T-helper 2 cell treated with Interferon-gamma antibody and Interleukin-4, amounts not matched to agents 100 ng/mL and 5 ng/mL, for 36 hours (primary cell): ENCODE measurements around the gene PDCD11. TPM values are rescaled to one million over a fixed set of nuclear protein-coding genes. Genes with fewer than 3 reads are reported as not detected.

Experiments used
- intact Hi-C: fragments of 100-400 bp; cut with micrococcal nuclease; formaldehyde crosslinking; loops from one replicate; pipeline ENCODE4 v1.15.1; 2023
- total RNA-seq: library from RNA; stranded (reverse); gene quantifications from 2 replicates; pipeline ENCODE4 v1.2.3, GENCODE V29; 2022

PDCD11 gene
- total RNA-seq, 1 donor from 2014 or later: 60.1 TPM

- intact Hi-C loops: no loop called here
These were observed 52.3 kb downstream of the PDCD11 start for GRCh38 chr10:103448746-103449145.

- intact Hi-C loops: loop anchor here (2.0 to 5.0 kb wide), 2 partner anchors 33 to 52 kb away; partner anchors contain the start of genes ATP5MK and PDCD11
These were observed 53.0 kb downstream of the PDCD11 start for GRCh38 chr10:103449208-103450144.

GRCh38 chr10:103450201-103450695, 53.8 kb downstream of the PDCD11 start:
- intact Hi-C loops: loop anchor here (2.0 to 5.0 kb wide), 2 partner anchors 33 to 53 kb away; partner anchors contain the start of genes ATP5MK and PDCD11

GRCh38 chr10:103451091-103451813, 54.8 kb downstream of the PDCD11 start:
- intact Hi-C loops: loop anchor here (2.0 to 5.0 kb wide), 2 partner anchors 32 to 54 kb away; partner anchors contain the start of genes ATP5MK and PDCD11

- intact Hi-C loops: loop anchor here (1.0 to 5.0 kb wide), 3 partner anchors 19 to 55 kb away; partner anchors contain the start of genes ATP5MK and PDCD11
These were observed 55.5 kb downstream of the PDCD11 start, which contains the start of gene CALHM2 for GRCh38 chr10:103451831-103452505. TSS of gene CALHM2 (minus strand) at chr10:103452370. CDS start at chr10:103449941, 2,429 bp downstream.

- intact Hi-C loops: loop anchor here (1.0 to 5.0 kb wide), 2 partner anchors 19 to 55 kb away; partner anchors contain the start of genes ATP5MK and PDCD11
These were observed 56.2 kb downstream of the PDCD11 start for GRCh38 chr10:103452506-103453230.

GRCh38 chr10:103454026-103454425, 57.6 kb downstream of the PDCD11 start:
- intact Hi-C loops: loop anchor here (5.0 kb wide), 1 partner anchor 57 kb away; the partner anchor contains the start of genes ATP5MK and PDCD11

GRCh38 chr10:103455235-103455634, 58.8 kb downstream of the PDCD11 start:
- intact Hi-C loops: no loop called here

GRCh38 chr10:103456074-103456660, 59.7 kb downstream of the PDCD11 start:
- intact Hi-C loops: no loop called here

GRCh38 chr10:103457176-103457712, 60.8 kb downstream of the PDCD11 start:
- intact Hi-C loops: no loop called here

- intact Hi-C loops: no loop called here
These were observed 61.6 kb downstream of the PDCD11 start for GRCh38 chr10:103457896-103458583.

- intact Hi-C loops: no loop called here
These were observed 62.3 kb downstream of the PDCD11 start, which contains the start of gene CALHM1 for GRCh38 chr10:103458720-103459119. TSS of gene CALHM1 (minus strand) at chr10:103458900. CDS start at chr10:103458751, 149 bp downstream.

GRCh38 chr10:103459615-103460014, 63.2 kb downstream of the PDCD11 start:
- intact Hi-C loops: no loop called here

GRCh38 chr10:103463499-103463898, 67.1 kb downstream of the PDCD11 start:
- intact Hi-C loops: no loop called here

- intact Hi-C loops: no loop called here
These were observed 69.2 kb downstream of the PDCD11 start for GRCh38 chr10:103465411-103466179.

- intact Hi-C loops: no loop called here
These were observed 70.3 kb downstream of the PDCD11 start for GRCh38 chr10:103466734-103467133.

- intact Hi-C loops: no loop called here
These were observed 71.0 kb downstream of the PDCD11 start for GRCh38 chr10:103467406-103467805.

- intact Hi-C loops: no loop called here
These were observed 72.8 kb downstream of the PDCD11 start for GRCh38 chr10:103469201-103469600.
